ENCODE measurements around the gene GATA5. TPM values are rescaled to one million over a fixed set of nuclear protein-coding genes. Genes with fewer than 3 reads are reported as not detected.

The GATA5 gene
- total and polyA plus RNA-seq, 2 donors from 2014 or later: 1.0 to 6.9 TPM

DNA sequence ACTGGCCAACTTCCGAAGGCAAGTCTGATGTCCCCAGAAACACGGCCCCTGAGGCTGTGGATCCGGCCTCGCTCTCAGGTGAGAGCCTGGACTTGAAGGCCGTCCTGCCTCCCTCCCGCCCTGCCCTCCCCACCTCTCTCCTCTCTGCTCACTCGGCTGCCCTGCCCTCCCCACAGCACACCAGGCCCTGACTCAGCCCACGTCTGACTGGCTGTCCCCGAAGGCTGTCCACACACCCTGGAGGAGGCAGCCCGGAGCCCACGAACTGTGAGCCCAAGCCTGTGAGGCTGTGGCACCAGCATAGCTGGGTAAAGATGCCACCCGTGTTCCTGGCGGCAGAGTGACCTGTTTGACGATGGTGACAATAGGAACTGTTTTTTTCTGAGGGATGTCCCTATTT, 16.3 kb downstream of the GATA5 start:
- TF ChIP-seq, protein P1, sequence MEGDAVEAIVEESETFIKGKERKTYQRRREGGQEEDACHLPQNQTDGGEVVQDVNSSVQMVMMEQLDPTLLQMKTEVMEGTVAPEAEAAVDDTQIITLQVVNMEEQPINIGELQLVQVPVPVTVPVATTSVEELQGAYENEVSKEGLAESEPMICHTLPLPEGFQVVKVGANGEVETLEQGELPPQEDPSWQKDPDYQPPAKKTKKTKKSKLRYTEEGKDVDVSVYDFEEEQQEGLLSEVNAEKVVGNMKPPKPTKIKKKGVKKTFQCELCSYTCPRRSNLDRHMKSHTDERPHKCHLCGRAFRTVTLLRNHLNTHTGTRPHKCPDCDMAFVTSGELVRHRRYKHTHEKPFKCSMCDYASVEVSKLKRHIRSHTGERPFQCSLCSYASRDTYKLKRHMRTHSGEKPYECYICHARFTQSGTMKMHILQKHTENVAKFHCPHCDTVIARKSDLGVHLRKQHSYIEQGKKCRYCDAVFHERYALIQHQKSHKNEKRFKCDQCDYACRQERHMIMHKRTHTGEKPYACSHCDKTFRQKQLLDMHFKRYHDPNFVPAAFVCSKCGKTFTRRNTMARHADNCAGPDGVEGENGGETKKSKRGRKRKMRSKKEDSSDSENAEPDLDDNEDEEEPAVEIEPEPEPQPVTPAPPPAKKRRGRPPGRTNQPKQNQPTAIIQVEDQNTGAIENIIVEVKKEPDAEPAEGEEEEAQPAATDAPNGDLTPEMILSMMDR (IDR thresholded peaks at IDR 0.05; ENCODE audit: borderline replicate concordance, extremely low read depth, insufficient read depth): no peak
- H3K36me3 ChIP-seq (ENCODE audit: control insufficient read depth in 2 of 3, insufficient read depth in 3 of 3, low read length in 3 of 3): no peaks in the 10 kb centered on the region
- intact Hi-C loops (cut with DNase I): no loop called here
- H3K4me1 ChIP-seq (ENCODE audit: control insufficient read depth in 2 of 3, insufficient read depth in 2 of 3, low read depth in 1 of 3, low read length in 3 of 3): peaks cover 0 to 2% (median 0%) of the 10 kb centered on the region in 3 donors
- H3K4me3 ChIP-seq (ENCODE audit: low read length in 3 of 3): no peak overlapping the region
- H3K27me3 ChIP-seq (ENCODE audit: control insufficient read depth, insufficient read depth, low read length): no peaks in the 10 kb centered on the region
- no peak overlapping the region for H3K9ac ChIP-seq (ENCODE audit: low read length in 3 of 3)
- H3K9me3 ChIP-seq (ENCODE audit: control insufficient read depth in 2 of 3, insufficient read depth in 1 of 3, low read length in 3 of 3): no peaks in the 10 kb centered on the region
- H3K27ac ChIP-seq (ENCODE audit: low read depth in 2 of 2, low read length in 2 of 2): no peak overlapping the region
- FAIRE-seq (no peak), DNase-seq (no peak)

DNA sequence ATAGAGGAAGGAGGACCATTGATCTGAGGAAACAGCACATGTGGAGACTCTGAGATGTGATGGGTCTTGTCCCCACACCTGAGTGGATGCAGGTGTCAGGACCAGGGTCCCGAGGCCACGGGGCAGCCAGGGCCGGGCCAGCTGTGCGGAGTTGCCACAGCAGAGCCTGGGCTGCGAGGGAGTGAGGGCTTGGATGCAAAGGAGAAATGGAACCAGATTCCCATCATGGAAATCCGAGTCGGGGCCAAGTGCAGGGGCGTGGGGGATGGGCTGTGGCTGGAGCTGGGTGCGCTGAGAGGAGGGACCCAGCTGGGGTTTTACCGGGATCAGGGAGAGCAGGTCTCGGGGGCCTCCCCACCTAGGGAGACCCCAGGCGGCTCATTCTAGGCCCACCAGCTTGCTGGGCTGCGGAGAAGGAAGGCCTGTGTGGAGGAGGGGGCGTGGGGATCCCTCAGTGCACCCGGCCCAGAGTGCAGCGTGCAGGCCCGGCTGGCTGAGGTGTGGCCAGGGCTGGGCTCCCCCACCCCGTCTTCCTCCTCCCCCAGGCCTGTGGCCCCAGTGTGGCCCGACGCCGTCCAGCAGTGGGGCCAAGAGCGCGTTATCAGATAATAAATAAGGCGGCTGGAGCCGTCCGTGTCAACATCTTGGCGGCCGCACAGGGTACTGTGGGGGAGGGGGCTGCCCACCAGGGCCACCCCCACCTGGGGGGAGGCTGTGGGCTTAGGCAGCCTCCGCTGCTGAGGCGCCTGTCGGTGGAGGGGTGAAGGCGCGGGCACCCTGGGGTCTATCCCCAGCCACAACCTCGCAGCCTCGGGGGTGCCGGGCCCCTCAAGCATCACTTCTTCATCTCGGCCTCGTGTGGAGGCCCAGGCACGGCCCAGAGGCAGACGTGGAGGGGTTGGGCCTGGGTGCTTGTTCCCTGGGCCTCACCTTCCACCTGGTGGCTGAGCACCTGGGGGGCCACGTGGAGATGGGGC, 17.2 kb downstream of the GATA5 start:
- TF ChIP-seq, protein P1 (IDR thresholded peaks at IDR 0.05; ENCODE audit: borderline replicate concordance, extremely low read depth, insufficient read depth): no peak
- intact Hi-C loops (cut with DNase I): no loop called here
- Histone ChIP-seq H3K9ac (ENCODE audit: low read length in 3 of 3) (no peak overlapping the region), H3K4me3 (ENCODE audit: low read length in 3 of 3) (no peak overlapping the region), H3K9me3 (ENCODE audit: control insufficient read depth in 2 of 3, insufficient read depth in 1 of 3, low read length in 3 of 3) (no peaks in the 10 kb centered on the region), H3K36me3 (ENCODE audit: control insufficient read depth in 2 of 3, insufficient read depth in 3 of 3, low read length in 3 of 3) (no peaks in the 10 kb centered on the region), H3K4me1 (ENCODE audit: control insufficient read depth in 2 of 3, insufficient read depth in 2 of 3, low read depth in 1 of 3, low read length in 3 of 3) (peaks cover 0 to 4% (median 0%) of the 10 kb centered on the region in 3 donors), H3K27me3 (ENCODE audit: control insufficient read depth, insufficient read depth, low read length) (no peaks in the 10 kb centered on the region), H3K27ac (ENCODE audit: low read depth in 2 of 2, low read length in 2 of 2) (no peak overlapping the region)
- FAIRE-seq (no peak), DNase-seq (peak in 4 of 5 donors; percentile 74 to 86 (median 78))

DNA sequence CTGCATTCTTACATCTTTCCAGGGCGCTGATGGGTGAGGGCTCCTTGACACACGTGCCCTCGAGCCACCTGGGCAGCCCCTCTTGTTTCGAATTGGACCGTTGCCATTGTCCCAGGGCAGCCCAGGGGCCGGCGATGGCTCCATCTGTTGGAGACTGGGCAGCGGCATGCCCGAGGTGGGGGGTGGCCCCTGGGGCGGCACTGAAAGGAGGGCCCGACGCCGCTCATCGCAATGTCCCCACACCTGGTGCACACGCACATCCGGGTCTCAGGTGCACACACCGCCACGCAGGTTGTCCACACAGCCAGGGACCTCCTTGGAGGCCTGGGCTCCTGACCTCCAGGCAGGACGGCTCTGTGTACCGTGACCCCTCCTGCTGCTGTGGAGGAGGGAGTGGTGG, 18.0 kb downstream of the GATA5 start:
- TF ChIP-seq, protein P1 (IDR thresholded peaks at IDR 0.05; ENCODE audit: borderline replicate concordance, extremely low read depth, insufficient read depth): no peak
- DNase-seq (no peak), FAIRE-seq (no peak)
- H3K27me3 ChIP-seq (ENCODE audit: control insufficient read depth, insufficient read depth, low read length): no peaks in the 10 kb centered on the region
- H3K9ac ChIP-seq (ENCODE audit: low read length in 3 of 3): no peak overlapping the region
- H3K27ac ChIP-seq (ENCODE audit: low read depth in 2 of 2, low read length in 2 of 2): no peak overlapping the region
- no peaks in the 10 kb centered on the region for H3K36me3 ChIP-seq (ENCODE audit: control insufficient read depth in 2 of 3, insufficient read depth in 3 of 3, low read length in 3 of 3)
- no peak overlapping the region for H3K4me3 ChIP-seq (ENCODE audit: low read length in 3 of 3)
- intact Hi-C loops (cut with DNase I): no loop called here
- H3K9me3 ChIP-seq (ENCODE audit: control insufficient read depth in 2 of 3, insufficient read depth in 1 of 3, low read length in 3 of 3): no peaks in the 10 kb centered on the region
- peaks cover 0 to 8% (median 0%) of the 10 kb centered on the region in 3 donors for H3K4me1 ChIP-seq (ENCODE audit: control insufficient read depth in 2 of 3, insufficient read depth in 2 of 3, low read depth in 1 of 3, low read length in 3 of 3)

Data from kidney (tissue), 14 donors.